ENCODE data around the gene GPR52. TPM values are rescaled to one million over a fixed set of nuclear protein-coding genes. Genes with fewer than 3 reads are reported as not detected.

GPR52 gene
- total RNA-seq, 1 donor from 2014 or later, result 2.2 TPM

DNA sequence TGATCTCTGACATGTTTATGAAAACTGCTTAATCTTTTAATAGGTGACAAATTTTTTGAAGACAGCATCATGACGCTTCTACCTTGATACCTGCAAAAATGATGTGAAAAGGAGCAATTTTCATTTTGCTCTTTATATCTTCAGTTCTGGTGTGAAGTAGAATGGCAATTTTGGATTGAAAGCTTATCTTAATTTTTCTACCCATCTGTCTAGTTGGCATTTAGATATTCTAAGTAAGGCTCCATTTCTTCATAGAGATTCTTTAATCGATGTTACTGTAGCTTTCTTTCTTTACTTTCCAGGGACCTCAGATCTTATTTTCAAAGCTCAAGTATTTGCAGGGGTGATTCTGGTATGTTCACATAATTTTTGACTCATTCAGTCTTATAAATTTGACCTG is 32.3 kb upstream of the GPR52 start:
- Mint-ChIP-seq H3K36me3 (no peaks in the 10 kb centered on the region), H3K27me3 (ENCODE audit: low read depth) (no peaks in the 10 kb centered on the region), H3K9me3 (peaks cover 19% of the 10 kb centered on the region), H3K4me1 (no peaks in the 10 kb centered on the region), H3K4me3 (no peak overlapping the region), H3K27ac (no peak overlapping the region)
- TF ChIP-seq, protein P1, sequence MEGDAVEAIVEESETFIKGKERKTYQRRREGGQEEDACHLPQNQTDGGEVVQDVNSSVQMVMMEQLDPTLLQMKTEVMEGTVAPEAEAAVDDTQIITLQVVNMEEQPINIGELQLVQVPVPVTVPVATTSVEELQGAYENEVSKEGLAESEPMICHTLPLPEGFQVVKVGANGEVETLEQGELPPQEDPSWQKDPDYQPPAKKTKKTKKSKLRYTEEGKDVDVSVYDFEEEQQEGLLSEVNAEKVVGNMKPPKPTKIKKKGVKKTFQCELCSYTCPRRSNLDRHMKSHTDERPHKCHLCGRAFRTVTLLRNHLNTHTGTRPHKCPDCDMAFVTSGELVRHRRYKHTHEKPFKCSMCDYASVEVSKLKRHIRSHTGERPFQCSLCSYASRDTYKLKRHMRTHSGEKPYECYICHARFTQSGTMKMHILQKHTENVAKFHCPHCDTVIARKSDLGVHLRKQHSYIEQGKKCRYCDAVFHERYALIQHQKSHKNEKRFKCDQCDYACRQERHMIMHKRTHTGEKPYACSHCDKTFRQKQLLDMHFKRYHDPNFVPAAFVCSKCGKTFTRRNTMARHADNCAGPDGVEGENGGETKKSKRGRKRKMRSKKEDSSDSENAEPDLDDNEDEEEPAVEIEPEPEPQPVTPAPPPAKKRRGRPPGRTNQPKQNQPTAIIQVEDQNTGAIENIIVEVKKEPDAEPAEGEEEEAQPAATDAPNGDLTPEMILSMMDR (IDR thresholded peaks at IDR 0.05; ENCODE audit: unreplicated experiment), result no peak
- DNase-seq (ENCODE audit: low spot score in 2 of 2, unreplicated experiment in 2 of 2), result no peak

DNA sequence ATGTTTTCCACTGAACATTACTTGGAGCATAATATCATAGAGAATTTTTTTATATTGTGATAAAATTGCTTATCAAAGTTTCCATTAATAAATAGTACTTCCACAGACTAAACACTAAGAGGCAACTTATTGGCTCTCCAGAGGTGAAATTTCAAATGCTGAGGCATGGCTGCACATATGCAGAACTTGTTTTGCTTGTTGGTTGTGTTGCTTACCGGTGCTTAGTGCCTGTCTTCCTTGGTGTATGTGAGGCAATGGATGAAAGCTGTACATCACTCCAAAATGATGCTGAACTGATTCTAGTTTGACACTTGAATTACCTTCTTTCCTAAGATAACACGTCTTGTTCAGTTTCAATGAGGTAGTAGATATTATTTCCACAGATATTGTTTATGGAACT is 29.8 kb upstream of the GPR52 start:
- no peak for DNase-seq (ENCODE audit: low spot score in 2 of 2, unreplicated experiment in 2 of 2)
- no peaks in the 10 kb centered on the region for H3K27me3 Mint-ChIP-seq (ENCODE audit: low read depth)
- H3K4me1 Mint-ChIP-seq, result no peaks in the 10 kb centered on the region
- no peaks in the 10 kb centered on the region for H3K9me3 Mint-ChIP-seq
- TF ChIP-seq, protein P1 (IDR thresholded peaks at IDR 0.05; ENCODE audit: unreplicated experiment), result no peak
- H3K4me3 Mint-ChIP-seq, result no peak overlapping the region
- no peaks in the 10 kb centered on the region for H3K36me3 Mint-ChIP-seq
- H3K27ac Mint-ChIP-seq, result no peak overlapping the region

DNA sequence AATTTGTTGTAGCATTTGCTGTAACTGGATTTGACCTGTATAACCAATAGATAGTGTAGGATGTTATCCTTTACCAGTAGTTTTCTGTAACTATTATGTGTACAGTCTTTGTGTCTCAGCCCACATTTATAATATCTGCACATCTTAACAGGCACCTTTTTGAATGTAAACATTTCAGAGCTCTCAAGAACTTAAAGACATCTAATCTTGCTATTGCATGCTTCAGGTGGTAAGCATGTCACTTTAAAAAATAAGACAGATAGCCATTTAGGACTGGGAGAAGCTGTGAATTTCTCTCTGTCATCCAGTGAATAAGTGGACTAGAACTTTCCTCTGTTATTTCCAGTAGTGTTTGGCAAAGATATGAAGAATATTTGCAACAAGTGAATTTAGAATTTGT is 22.6 kb upstream of the GPR52 start:
- Mint-ChIP-seq H3K4me3 (no peak overlapping the region), H3K4me1 (no peaks in the 10 kb centered on the region), H3K9me3 (no peaks in the 10 kb centered on the region), H3K27me3 (ENCODE audit: low read depth) (no peaks in the 10 kb centered on the region), H3K36me3 (no peaks in the 10 kb centered on the region), H3K27ac (no peak overlapping the region)
- DNase-seq (ENCODE audit: low spot score in 2 of 2, unreplicated experiment in 2 of 2), result no peak
- TF ChIP-seq, protein P1 (IDR thresholded peaks at IDR 0.05; ENCODE audit: unreplicated experiment), result no peak

DNA sequence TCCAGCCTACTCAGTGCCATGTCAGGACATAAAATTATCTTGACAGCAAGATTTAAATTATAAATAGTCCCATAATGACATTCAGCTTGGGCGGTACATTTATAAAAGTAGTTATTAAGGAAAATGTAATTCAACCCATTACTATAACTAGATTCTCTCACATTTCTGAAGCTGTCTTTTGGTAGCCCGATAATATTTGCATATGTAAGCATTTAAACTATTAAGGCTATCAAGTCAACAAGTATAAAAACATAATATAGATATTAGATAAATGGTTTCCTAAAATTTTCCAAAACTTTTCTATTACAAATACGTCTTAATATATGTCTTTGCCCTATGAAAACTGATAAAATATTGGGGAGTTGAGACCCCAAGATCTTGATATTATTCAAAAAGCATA is 21.6 kb upstream of the GPR52 start:
- TF ChIP-seq, protein P1 (IDR thresholded peaks at IDR 0.05; ENCODE audit: unreplicated experiment), result no peak
- H3K27me3 Mint-ChIP-seq (ENCODE audit: low read depth), result no peaks in the 10 kb centered on the region
- no peaks in the 10 kb centered on the region for H3K4me1 Mint-ChIP-seq
- H3K36me3 Mint-ChIP-seq, result no peaks in the 10 kb centered on the region
- no peaks in the 10 kb centered on the region for H3K9me3 Mint-ChIP-seq
- no peak for DNase-seq (ENCODE audit: low spot score in 2 of 2, unreplicated experiment in 2 of 2)
- no peak overlapping the region for H3K4me3 Mint-ChIP-seq
- H3K27ac Mint-ChIP-seq, result no peak overlapping the region

DNA sequence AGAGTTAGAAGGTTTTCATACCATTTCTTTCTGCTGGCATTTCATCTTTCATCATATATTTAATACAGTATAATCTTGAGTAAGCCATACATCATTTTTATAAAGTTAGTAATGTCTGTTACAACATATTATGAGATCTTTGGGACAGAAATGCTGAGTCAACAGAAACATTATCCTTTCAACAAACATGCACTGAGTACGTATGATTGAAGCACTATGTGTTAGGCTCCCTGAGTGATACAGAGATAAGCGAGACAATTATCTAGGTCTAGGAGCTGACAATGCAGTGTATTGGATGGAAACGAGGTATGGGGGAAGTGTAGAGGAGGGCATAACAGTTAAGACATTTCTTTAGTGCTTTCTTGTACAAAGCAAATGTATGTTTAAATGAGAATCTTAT is 19.7 kb upstream of the GPR52 start:
- no peak for DNase-seq (ENCODE audit: low spot score in 2 of 2, unreplicated experiment in 2 of 2)
- no peaks in the 10 kb centered on the region for H3K36me3 Mint-ChIP-seq
- H3K9me3 Mint-ChIP-seq, result no peaks in the 10 kb centered on the region
- no peaks in the 10 kb centered on the region for H3K27me3 Mint-ChIP-seq (ENCODE audit: low read depth)
- no peak overlapping the region for H3K4me3 Mint-ChIP-seq
- H3K27ac Mint-ChIP-seq, result no peak overlapping the region
- no peaks in the 10 kb centered on the region for H3K4me1 Mint-ChIP-seq
- TF ChIP-seq, protein P1 (IDR thresholded peaks at IDR 0.05; ENCODE audit: unreplicated experiment), result no peak

DNA sequence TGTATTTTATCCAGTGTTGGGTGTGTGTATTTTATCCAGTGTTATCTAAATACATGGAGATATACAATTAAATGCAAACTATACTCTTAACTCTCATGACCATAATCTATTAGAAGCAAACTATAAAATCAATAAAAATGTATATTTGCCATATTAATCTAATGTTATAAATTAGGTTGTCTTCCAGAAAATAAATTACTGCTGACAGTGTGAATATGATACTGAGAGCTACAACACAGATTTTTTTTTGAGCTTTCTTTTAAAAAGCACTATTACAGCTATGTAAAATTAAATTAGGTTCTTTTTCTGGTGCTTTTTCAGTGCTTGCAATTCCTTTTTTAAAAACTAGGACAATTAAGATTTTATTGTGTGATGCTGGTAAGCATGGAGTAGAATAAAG is 19.0 kb upstream of the GPR52 start:
- no peak for DNase-seq (ENCODE audit: low spot score in 2 of 2, unreplicated experiment in 2 of 2)
- no peak overlapping the region for H3K27ac Mint-ChIP-seq
- no peaks in the 10 kb centered on the region for H3K27me3 Mint-ChIP-seq (ENCODE audit: low read depth)
- H3K36me3 Mint-ChIP-seq, result no peaks in the 10 kb centered on the region
- no peaks in the 10 kb centered on the region for H3K4me1 Mint-ChIP-seq
- TF ChIP-seq, protein P1 (IDR thresholded peaks at IDR 0.05; ENCODE audit: unreplicated experiment), result no peak
- no peaks in the 10 kb centered on the region for H3K9me3 Mint-ChIP-seq
- no peak overlapping the region for H3K4me3 Mint-ChIP-seq
